OCI-LY1 (cell line): Measurements from ENCODE around the gene CCDC116.
"Not testable (repeated sequence)": the region's sequence is repeated elsewhere in the genome, so short reads cannot be mapped to it uniquely, and the experiment has no call there.

Experiments
- H2AFZ ChIP-seq: fragments of 200-600 bp; sonication (generic), shearing (Covaris generic); 2 replicates; pipeline ENCODE4 v1.6.0; 2014; ENCODE audit warnings: antibody characterized with exemption, mild to moderate bottlenecking, low read length
- H3F3A ChIP-seq: fragments of 200-600 bp; sonication (generic), shearing (Covaris generic); 2 replicates; pipeline ENCODE4 v1.6.0; 2014; ENCODE audit warnings: mild to moderate bottlenecking, antibody characterized with exemption, low read length, moderate library complexity; ENCODE audit not compliant: insufficient read depth
- H3K27ac ChIP-seq: fragments of 200-600 bp; sonication (generic); 2 replicates; pipeline ENCODE4 v1.5.1; 2014; ENCODE audit warnings: low read length, mixed run types, mild to moderate bottlenecking, low read depth; ENCODE audit not compliant: poor library complexity, severe bottlenecking
- H3K27me3 ChIP-seq: fragments of 200-600 bp; sonication (generic); 2 replicates; pipeline ENCODE4 v1.6.0; 2014; ENCODE audit warnings: antibody characterized with exemption, mild to moderate bottlenecking, low read length, moderate library complexity; ENCODE audit not compliant: insufficient read depth
- H3K36me3 ChIP-seq: fragments of 200-600 bp; sonication (generic); 2 replicates; pipeline ENCODE4 v1.6.1; 2014; ENCODE audit warnings: mild to moderate bottlenecking, antibody characterized with exemption, low read length, moderate library complexity, mixed read lengths; ENCODE audit not compliant: insufficient read depth
- H3K4me1 ChIP-seq: fragments of 200-600 bp; sonication (generic); 2 replicates; pipeline ENCODE4 v1.5.1; 2014; ENCODE audit warnings: mild to moderate bottlenecking, low read length, moderate library complexity; ENCODE audit not compliant: insufficient read depth, severe bottlenecking
- H3K4me2 ChIP-seq: fragments of 200-600 bp; sonication (generic), shearing (Covaris generic); 2 replicates; pipeline ENCODE4 v1.6.1; 2014; ENCODE audit warnings: low read length
- H3K4me3 ChIP-seq: fragments of 200-600 bp; sonication (generic); 2 replicates; pipeline ENCODE4 v1.5.1; 2014; ENCODE audit warnings: low read length, low read depth, mild to moderate bottlenecking, mixed read lengths; ENCODE audit not compliant: poor library complexity, severe bottlenecking
- H3K79me2 ChIP-seq: fragments of 200-600 bp; shearing (Covaris generic); 2 replicates; pipeline ENCODE4 v1.6.1; 2016; ENCODE audit warnings: mixed run types, low read length, mixed read lengths; ENCODE audit not compliant: insufficient read depth
- H3K9ac ChIP-seq: fragments of 200-600 bp; sonication (generic), shearing (Covaris generic); 2 replicates; pipeline ENCODE4 v1.6.1; 2014; ENCODE audit warnings: mild to moderate bottlenecking, low read length, mixed read lengths
- H3K9me2 ChIP-seq: fragments of 200-600 bp; sonication (generic), shearing (Covaris generic); 2 replicates; pipeline ENCODE4 v1.6.1; 2014; ENCODE audit warnings: low read depth, mild to moderate bottlenecking, low read length, mixed read lengths
- H3K9me3 ChIP-seq: fragments of 200-600 bp; shearing (Covaris generic); 2 replicates; pipeline ENCODE4 v1.6.1; 2014; ENCODE audit warnings: low read length, mixed read lengths
- H4K20me1 ChIP-seq: fragments of 200-600 bp; sonication (generic), shearing (Covaris generic); 2 replicates; pipeline ENCODE4 v1.6.0; 2016; ENCODE audit warnings: mild to moderate bottlenecking, low read length; ENCODE audit not compliant: insufficient read depth
- CTCF ChIP-seq: fragments of 200-600 bp; sonication (generic), shearing (Covaris generic); IDR thresholded peaks from 2 replicates; pipeline ENCODE4 v1.5.1; 2017; ENCODE audit warnings: mild to moderate bottlenecking, antibody characterized with exemption, low read length, moderate library complexity, mixed read lengths
- EZH2 ChIP-seq: fragments of 200-600 bp; sonication (generic), shearing (Covaris generic); IDR thresholded peaks from 2 replicates; pipeline ENCODE4 v1.8.0; 2017; ENCODE audit warnings: borderline replicate concordance, mixed run types, mild to moderate bottlenecking, antibody characterized with exemption, low read length, moderate library complexity, mixed read lengths

The CCDC116 gene

GRCh38 chr22:21641789-21642583 lies 9.4 kb downstream of the CCDC116 start, which contains the start of gene SDF2L1:
Gene SDF2L1 (plus strand): TSS chr22:21642302. CDS start chr22:21642337, 35 bp downstream.
- Histone ChIP-seq H3K4me2 (peak within 1 kb of the TSS; percentile 96), H3K9me2 (no peaks in the 10 kb centered on the region), H3K79me2 (peaks cover 4% of the 10 kb centered on the region; the same call in 1 of the 2 replicates), H3F3A (no peaks in the 10 kb centered on the region), H3K27me3 (no peaks in the 10 kb centered on the region), H2AFZ (no peak within 1 kb of the TSS), H3K9ac (peak within 1 kb of the TSS; percentile 85), H3K27ac (peak within 1 kb of the TSS; percentile 48), H4K20me1 (no peaks in the 10 kb centered on the region), H3K4me3 (peak within 1 kb of the TSS; percentile 80), H3K36me3 (peaks cover 29% of the 10 kb centered on the region), H3K9me3 (no peaks in the 10 kb centered on the region), H3K4me1 (peaks cover 24% of the 10 kb centered on the region)
- TF ChIP-seq EZH2 (no peak), CTCF (no peak)

GRCh38 chr22:21642584-21643448 lies 10.3 kb downstream of the CCDC116 start:
- H3K4me3 ChIP-seq, result peak overlapping the region; percentile 80
- H3K36me3 ChIP-seq, result peaks cover 32% of the 10 kb centered on the region
- H3K79me2 ChIP-seq, result peaks cover 4% of the 10 kb centered on the region; the same call in 1 of the 2 replicates
- H3K9me2 ChIP-seq, result no peaks in the 10 kb centered on the region
- peak; percentile 81 for TF ChIP-seq CTCF
- no peak for TF ChIP-seq EZH2
- H3K9me3 ChIP-seq, result no peaks in the 10 kb centered on the region
- H3K27ac ChIP-seq, result peak overlapping the region; percentile 48
- peak overlapping the region; percentile 96 for H3K4me2 ChIP-seq
- H4K20me1 ChIP-seq, result no peaks in the 10 kb centered on the region
- H3F3A ChIP-seq, result no peaks in the 10 kb centered on the region
- H3K27me3 ChIP-seq, result no peaks in the 10 kb centered on the region
- H3K9ac ChIP-seq, result peak overlapping the region; percentile 85
- H2AFZ ChIP-seq, result no peak overlapping the region
- H3K4me1 ChIP-seq, result peaks cover 24% of the 10 kb centered on the region

DNA sequence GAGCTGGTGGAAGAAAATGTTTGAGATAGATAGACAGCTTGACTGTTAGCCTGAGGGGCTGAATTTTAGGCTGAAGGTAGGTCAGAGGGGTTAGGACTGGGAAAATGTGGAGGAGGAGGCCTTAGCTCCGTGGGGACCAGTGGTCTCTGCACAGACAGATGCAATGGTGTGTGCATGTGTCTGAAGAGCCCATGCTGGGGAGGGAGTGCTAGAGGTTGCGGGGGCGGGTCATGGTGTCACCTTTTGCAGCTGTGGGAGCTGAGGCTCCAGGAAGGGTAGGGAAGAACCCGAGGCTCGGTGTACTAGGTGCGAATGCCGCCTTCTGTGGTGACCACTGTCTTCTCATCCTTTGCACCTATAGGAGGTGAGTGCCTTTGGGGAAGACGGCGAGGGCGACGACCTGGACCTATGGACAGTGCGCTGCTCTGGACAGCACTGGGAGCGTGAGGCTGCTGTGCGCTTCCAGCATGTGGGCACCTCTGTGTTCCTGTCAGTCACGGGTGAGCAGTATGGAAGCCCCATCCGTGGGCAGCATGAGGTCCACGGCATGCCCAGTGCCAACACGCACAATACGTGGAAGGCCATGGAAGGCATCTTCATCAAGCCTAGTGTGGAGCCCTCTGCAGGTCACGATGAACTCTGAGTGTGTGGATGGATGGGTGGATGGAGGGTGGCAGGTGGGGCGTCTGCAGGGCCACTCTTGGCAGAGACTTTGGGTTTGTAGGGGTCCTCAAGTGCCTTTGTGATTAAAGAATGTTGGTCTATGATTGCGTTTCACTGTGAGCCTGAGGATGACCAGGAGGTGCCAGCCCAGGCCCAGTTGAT lies 11.2 kb downstream of the CCDC116 start:
- Histone ChIP-seq H3K27ac (peak overlapping the region; percentile 48), H3K36me3 (peaks cover 38% of the 10 kb centered on the region), H3K27me3 (no peaks in the 10 kb centered on the region), H3K9ac (peak overlapping the region; percentile 85), H3F3A (no peaks in the 10 kb centered on the region), H2AFZ (no peak overlapping the region), H3K79me2 (peaks cover 4% of the 10 kb centered on the region; the same call in 1 of the 2 replicates), H3K9me2 (no peaks in the 10 kb centered on the region), H3K4me3 (peak overlapping the region; percentile 80), H3K4me2 (peak overlapping the region; percentile 96), H4K20me1 (no peaks in the 10 kb centered on the region), H3K4me1 (peaks cover 24% of the 10 kb centered on the region), H3K9me3 (no peaks in the 10 kb centered on the region)
- TF ChIP-seq EZH2, result no peak
- peak; percentile 43 for TF ChIP-seq CTCF

DNA sequence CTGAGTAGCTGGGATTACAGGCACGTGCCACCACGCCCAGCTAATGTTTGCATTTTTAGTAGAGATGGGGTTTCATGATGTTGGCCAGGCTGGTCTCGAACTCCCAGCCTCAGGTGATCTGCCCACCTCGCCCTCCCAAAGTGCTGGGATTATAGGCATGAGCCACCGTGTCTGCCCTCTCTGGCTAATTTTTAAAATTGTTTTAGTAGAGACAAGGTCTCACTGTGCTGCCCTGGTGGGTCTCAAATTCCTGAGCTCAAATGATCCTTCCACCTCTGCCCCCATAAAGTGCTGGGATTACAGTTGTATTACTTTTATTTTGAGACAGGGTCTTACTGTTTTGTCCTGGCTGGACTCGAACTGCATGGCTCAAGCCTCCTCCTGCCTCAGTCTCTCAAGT lies 13.0 kb downstream of the CCDC116 start:
- not testable (repeated sequence) for H2AFZ ChIP-seq, H3K4me3 ChIP-seq, H4K20me1 ChIP-seq, H3F3A ChIP-seq, H3K79me2 ChIP-seq, H3K27me3 ChIP-seq, H3K9ac ChIP-seq, H3K27ac ChIP-seq, H3K4me2 ChIP-seq, H3K9me2 ChIP-seq, H3K9me3 ChIP-seq
- peaks cover 42% of the 10 kb centered on the region for H3K36me3 ChIP-seq
- peaks cover 27% of the 10 kb centered on the region for H3K4me1 ChIP-seq
